ENCODE results near the gene TSKU. TPM values are rescaled to one million over a fixed set of nuclear protein-coding genes. Genes with fewer than 3 reads are reported as not detected.

Gene TSKU
- total and polyA plus RNA-seq, 2 donors (not counting 1 experiment from before 2014, with no cell fraction given) = 5.0 to 10.6 TPM

GRCh38 chr11:76734456-76735420 is 48.4 kb upstream of the TSKU start:
- Histone ChIP-seq H3K36me3 (ENCODE audit: control insufficient read depth, insufficient read depth, low read length) (no peaks in the 10 kb centered on the region), H3K4me1 (ENCODE audit: control insufficient read depth, extremely low read depth, insufficient read depth, low read length) (no peaks in the 10 kb centered on the region), H2AFZ (ENCODE audit: low read length) (no peak overlapping the region), H3K27ac (ENCODE audit: insufficient read depth, low read length) (no peak overlapping the region), H3K9ac (ENCODE audit: insufficient read depth, low read length) (no peak overlapping the region), H3K9me3 (ENCODE audit: control insufficient read depth, insufficient read depth, low read depth, low read length) (no peaks in the 10 kb centered on the region), H3K4me2 (ENCODE audit: extremely low read depth, insufficient read depth, low read length) (no peak overlapping the region), H3K4me3 (replicated peaks in 1 of 4; ENCODE audit: control extremely low read depth in 1 of 4, insufficient read depth in 1 of 4, low read depth in 3 of 4, low read length in 4 of 4) (peak overlapping the region in 1 of 4 experiments; percentile 30), H3K79me2 (ENCODE audit: control insufficient read depth, insufficient read depth, low read length) (no peaks in the 10 kb centered on the region), H3K27me3 (ENCODE audit: control insufficient read depth, insufficient read depth, low read length) (peaks cover 20% of the 10 kb centered on the region), H4K20me1 (ENCODE audit: control insufficient read depth, extremely low read depth, insufficient read depth, low read length) (no peaks in the 10 kb centered on the region)
- TF ChIP-seq EZH2 (IDR thresholded peaks at IDR 0.05; ENCODE audit: low read length, missing control alignments) = no peak
- no peak for TF ChIP-seq CTCF (conservative IDR thresholded peaks at IDR 0.05 in 1 of 2, IDR thresholded peaks at IDR 0.05 in 1 of 2; ENCODE audit: low read depth in 1 of 2, low read length in 2 of 2)
- no peak for DNase-seq (ENCODE audit: low read depth in 2 of 2)

GRCh38 chr11:76735841-76736240 is 47.3 kb upstream of the TSKU start:
- Histone ChIP-seq H3K9ac (ENCODE audit: insufficient read depth, low read length) (no peak overlapping the region), H4K20me1 (ENCODE audit: control insufficient read depth, extremely low read depth, insufficient read depth, low read length) (no peaks in the 10 kb centered on the region), H3K4me1 (ENCODE audit: control insufficient read depth, extremely low read depth, insufficient read depth, low read length) (no peaks in the 10 kb centered on the region), H2AFZ (ENCODE audit: low read length) (no peak overlapping the region), H3K27ac (ENCODE audit: insufficient read depth, low read length) (no peak overlapping the region), H3K79me2 (ENCODE audit: control insufficient read depth, insufficient read depth, low read length) (no peaks in the 10 kb centered on the region), H3K36me3 (ENCODE audit: control insufficient read depth, insufficient read depth, low read length) (no peaks in the 10 kb centered on the region), H3K27me3 (ENCODE audit: control insufficient read depth, insufficient read depth, low read length) (peaks cover 13% of the 10 kb centered on the region), H3K4me3 (replicated peaks in 1 of 4; ENCODE audit: control extremely low read depth in 1 of 4, insufficient read depth in 1 of 4, low read depth in 3 of 4, low read length in 4 of 4) (no peak overlapping the region), H3K4me2 (ENCODE audit: extremely low read depth, insufficient read depth, low read length) (no peak overlapping the region), H3K9me3 (ENCODE audit: control insufficient read depth, insufficient read depth, low read depth, low read length) (no peaks in the 10 kb centered on the region)
- TF ChIP-seq EZH2 (IDR thresholded peaks at IDR 0.05; ENCODE audit: low read length, missing control alignments) (no peak), CTCF (conservative IDR thresholded peaks at IDR 0.05 in 1 of 2, IDR thresholded peaks at IDR 0.05 in 1 of 2; ENCODE audit: low read depth in 1 of 2, low read length in 2 of 2) (no peak)
- DNase-seq (ENCODE audit: low read depth in 2 of 2) = no peak

- no peaks in the 10 kb centered on the region for H3K9me3 ChIP-seq (ENCODE audit: control insufficient read depth, insufficient read depth, low read depth, low read length)
- DNase-seq (ENCODE audit: low read depth in 2 of 2) = no peak
These were observed 46.9 kb upstream of the TSKU start for GRCh38 chr11:76736266-76736665.

More at GRCh38 chr11:76736266-76736665, 46.9 kb upstream of the TSKU start:
- no peak overlapping the region for H3K4me2 ChIP-seq (ENCODE audit: extremely low read depth, insufficient read depth, low read length)
- no peak overlapping the region for H3K4me3 ChIP-seq (replicated peaks in 1 of 4; ENCODE audit: control extremely low read depth in 1 of 4, insufficient read depth in 1 of 4, low read depth in 3 of 4, low read length in 4 of 4)
- no peak overlapping the region for H2AFZ ChIP-seq (ENCODE audit: low read length)
- H3K27ac ChIP-seq (ENCODE audit: insufficient read depth, low read length) = no peak overlapping the region
- H3K36me3 ChIP-seq (ENCODE audit: control insufficient read depth, insufficient read depth, low read length) = no peaks in the 10 kb centered on the region
- no peak overlapping the region for H3K9ac ChIP-seq (ENCODE audit: insufficient read depth, low read length)
- TF ChIP-seq EZH2 (IDR thresholded peaks at IDR 0.05; ENCODE audit: low read length, missing control alignments) = no peak
- TF ChIP-seq CTCF (conservative IDR thresholded peaks at IDR 0.05 in 1 of 2, IDR thresholded peaks at IDR 0.05 in 1 of 2; ENCODE audit: low read depth in 1 of 2, low read length in 2 of 2) = no peak
- H3K79me2 ChIP-seq (ENCODE audit: control insufficient read depth, insufficient read depth, low read length) = no peaks in the 10 kb centered on the region
- peaks cover 10% of the 10 kb centered on the region for H3K27me3 ChIP-seq (ENCODE audit: control insufficient read depth, insufficient read depth, low read length)
- no peaks in the 10 kb centered on the region for H3K4me1 ChIP-seq (ENCODE audit: control insufficient read depth, extremely low read depth, insufficient read depth, low read length)
- no peaks in the 10 kb centered on the region for H4K20me1 ChIP-seq (ENCODE audit: control insufficient read depth, extremely low read depth, insufficient read depth, low read length)
